H54 (cell line): Measurements from ENCODE around the gene RHBDD2.
"Not testable (repeated sequence)": the region's sequence is repeated elsewhere in the genome, so short reads cannot be mapped to it uniquely, and the experiment has no call there.

Experiments used
- DNase-seq: peaks from one replicate; pipeline ENCODE4 v3.0.0; 2011; ENCODE audit warnings: low spot score, mixed read lengths; ENCODE audit not compliant: insufficient read length
- FAIRE-seq: peaks from 3 replicates; lab custom pipeline; 2011; peaks lifted over from hg19 to GRCh38; lab: Jason Lieb, UNC
- POLR2A ChIP-seq: IDR thresholded peaks from 2 replicates; pipeline ENCODE4 v1.6.1; 2011; ENCODE audit warnings: low read depth, mild to moderate bottlenecking, low read length

The RHBDD2 gene

DNA sequence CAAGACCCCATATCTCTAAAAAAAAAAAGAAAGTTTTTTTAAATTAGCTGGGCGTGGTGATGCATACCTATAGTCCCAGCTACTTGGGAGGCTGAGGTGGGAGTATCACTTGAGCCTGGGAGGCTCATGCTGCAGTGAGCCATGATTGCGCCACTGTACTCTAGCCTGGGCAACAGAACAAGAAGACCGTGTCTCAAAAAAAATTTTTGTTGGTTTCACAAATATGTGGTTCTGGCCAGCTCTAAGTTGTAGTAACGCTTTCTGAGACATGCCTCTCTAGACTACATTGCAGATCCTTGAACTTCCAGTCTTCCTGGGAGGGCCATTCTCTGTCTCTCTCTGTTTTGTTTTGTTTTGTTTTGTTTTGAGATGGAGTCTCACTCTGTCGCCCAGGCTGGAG lies 24.6 kb upstream of the RHBDD2 start:
- TF ChIP-seq POLR2A, result no peak
- DNase-seq, result no peak

DNA sequence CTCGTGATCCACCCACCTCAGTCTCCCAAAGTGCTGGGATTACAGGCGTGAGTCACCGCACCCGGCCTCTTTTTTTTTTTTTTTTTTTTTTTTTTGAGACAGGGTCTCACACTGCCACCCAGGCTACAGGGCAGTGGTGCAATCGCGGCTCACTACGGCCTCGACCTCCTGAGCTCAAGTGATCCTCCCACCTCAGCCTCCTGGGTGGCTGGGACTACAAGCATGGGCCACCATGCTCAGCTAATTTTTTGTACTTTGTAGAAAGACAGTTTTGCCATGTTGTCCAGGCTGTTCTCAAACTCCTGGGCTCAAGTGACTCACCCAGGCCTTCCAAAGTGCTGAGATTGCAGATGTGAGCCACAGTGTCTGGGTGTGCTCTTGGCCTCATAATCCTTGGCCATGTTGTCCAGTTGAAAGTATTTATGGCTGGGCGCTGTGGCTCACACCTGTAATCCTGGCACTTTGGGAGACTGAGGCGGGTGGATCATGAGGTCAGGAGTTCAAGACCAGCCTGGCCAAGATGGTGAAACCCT lies 24.0 kb upstream of the RHBDD2 start:
- not testable (repeated sequence) for FAIRE-seq, DNase-seq

More for the DNA sequence above, 24.6 kb upstream of the RHBDD2 start:
- FAIRE-seq, result no peak

DNA sequence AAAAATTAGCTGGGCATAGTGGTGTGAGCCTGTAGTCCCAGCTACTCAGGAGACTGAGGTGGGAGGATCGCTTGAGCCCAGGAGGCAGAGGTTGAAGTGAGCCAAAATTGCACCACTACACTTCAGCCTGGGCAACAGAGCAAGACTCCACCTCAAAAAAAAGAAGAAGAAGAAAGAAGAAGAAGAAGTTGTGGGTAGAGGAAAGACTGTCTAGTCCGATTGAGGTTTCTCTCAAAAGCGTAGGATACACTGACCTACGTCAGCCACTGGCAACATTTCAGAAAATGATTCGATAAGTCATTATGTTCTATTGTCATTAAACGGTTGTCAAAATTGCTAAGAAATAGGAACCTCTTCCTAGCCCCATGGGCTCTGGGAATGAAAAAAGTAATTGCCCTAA lies 22.3 kb upstream of the RHBDD2 start:
- no peak for DNase-seq
- no peak for FAIRE-seq
- TF ChIP-seq POLR2A, result no peak

DNA sequence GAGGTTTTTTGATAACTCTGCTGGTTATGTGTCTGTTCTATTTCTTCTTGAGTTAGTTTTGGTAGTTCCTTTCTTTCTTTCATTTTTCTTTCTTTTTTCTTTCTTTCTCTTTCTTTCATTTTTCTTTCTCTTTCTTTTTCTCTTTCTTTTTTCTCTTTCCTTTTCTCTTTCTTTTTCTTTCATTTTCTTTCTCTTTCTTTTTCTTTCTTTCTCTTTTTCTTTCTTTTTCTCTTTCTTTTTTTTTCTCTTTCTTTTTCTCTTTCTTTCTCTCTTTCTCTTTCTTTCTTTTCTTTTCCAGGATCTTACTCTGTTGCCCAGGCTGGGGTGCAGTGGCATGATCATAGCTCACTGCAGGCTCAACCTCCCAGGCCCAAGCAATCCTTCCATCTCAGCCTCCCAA lies 20.4 kb upstream of the RHBDD2 start:
- TF ChIP-seq POLR2A, result no peak
- no peak for FAIRE-seq

GRCh38 chr7:75861636-75862035 lies 17.2 kb upstream of the RHBDD2 start:
- no peak for TF ChIP-seq POLR2A
- DNase-seq (no peak), FAIRE-seq (no peak)

More for the DNA sequence above, 20.4 kb upstream of the RHBDD2 start:
- no peak for DNase-seq

- not testable (repeated sequence) for FAIRE-seq
Measured at GRCh38 chr7:75864251-75864650, 14.6 kb upstream of the RHBDD2 start.

DNA sequence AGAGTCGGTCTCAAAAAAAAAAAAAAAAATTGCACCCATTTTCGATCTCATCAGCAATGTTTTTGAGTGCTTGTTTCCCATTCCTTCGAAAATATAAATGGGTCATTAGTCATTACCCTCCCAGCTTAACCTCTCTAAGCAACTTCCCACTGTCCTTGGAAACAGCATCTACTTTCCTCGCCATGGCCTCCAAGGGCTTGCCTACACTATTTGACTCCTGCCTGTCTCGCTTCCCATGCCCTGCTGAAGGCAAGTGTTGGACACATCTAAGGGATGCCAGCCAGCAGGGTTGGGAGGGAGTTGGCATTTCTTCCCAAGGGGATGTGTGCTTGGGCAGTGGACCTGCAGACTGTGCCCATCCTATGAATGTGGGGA lies 12.7 kb upstream of the RHBDD2 start:
- TF ChIP-seq POLR2A, result 0 out of 2 replicates have a peak, but pooled peaks have one; percentile 3
- DNase-seq, result no peak
- no peak for FAIRE-seq

More at GRCh38 chr7:75864251-75864650, 14.6 kb upstream of the RHBDD2 start:
- DNase-seq, result not testable (repeated sequence)

GRCh38 chr7:75866489-75867389 lies 12.1 kb upstream of the RHBDD2 start:
- no peak for FAIRE-seq
- TF ChIP-seq POLR2A, result no peak
- peak; percentile 57 for DNase-seq

GRCh38 chr7:75867390-75867717 lies 11.5 kb upstream of the RHBDD2 start:
- FAIRE-seq (no peak), DNase-seq (no peak)
- TF ChIP-seq POLR2A, result no peak

- no peak for TF ChIP-seq POLR2A
- DNase-seq, result no peak
- FAIRE-seq, result no peak
Measured at GRCh38 chr7:75868153-75868552, 10.7 kb upstream of the RHBDD2 start.

DNA sequence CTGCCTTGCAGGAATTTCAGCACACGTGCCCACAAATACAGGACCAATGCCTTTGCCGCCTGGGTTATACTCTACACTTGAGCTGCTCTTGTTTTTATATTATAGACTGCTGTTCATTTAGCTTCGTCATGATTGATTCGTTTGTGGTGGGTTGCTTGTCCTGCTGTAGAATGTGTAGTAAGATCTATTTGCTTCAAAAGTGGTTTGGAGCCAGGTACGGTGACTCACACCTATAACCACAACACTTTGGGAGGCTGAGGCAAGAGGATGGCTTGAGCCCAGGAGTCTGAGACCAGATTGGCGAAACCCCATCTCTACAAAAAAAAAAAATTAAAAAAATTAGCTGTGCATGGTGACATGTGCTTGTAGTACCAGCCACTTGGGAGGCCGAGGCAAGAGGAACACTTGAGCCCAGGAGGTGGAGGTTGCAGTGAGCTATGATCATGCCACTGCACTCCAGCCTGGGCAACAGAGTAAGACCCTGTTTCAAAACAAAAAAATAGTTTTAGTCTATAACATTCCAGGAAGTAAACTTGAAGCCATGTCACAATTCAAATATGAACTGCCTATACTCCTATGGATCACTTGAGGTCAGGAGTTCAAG lies 9.0 kb upstream of the RHBDD2 start:
- TF ChIP-seq POLR2A, result no peak
- no peak for FAIRE-seq
- no peak for DNase-seq

DNA sequence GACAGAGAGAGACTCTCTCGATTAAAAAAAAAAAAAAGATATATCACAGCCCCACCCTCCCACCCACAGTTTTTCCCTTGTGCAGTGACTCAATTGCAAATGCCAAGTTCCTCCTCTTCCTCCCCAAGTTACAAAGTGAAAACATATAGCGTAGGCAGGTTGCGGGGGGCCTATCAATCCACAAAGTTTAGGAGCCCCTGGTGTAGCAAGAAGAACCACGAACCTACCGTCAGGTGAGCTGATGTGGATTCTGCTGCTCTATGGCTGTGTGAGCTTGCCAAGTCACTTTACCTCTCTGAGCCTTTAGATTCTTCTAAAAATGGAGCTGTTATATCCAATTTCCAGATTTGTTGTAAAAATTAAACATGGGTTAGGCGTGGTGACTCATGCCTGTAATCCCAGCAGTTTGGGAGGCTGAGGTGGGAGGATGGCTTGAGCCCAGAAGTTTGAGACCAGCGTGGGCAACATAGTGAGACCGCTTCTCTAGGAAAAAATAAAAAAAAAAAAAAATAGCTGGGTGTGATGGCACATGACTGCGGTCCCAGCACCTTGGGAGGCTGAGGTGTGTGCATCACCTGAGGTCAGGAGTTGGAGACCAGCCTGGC lies 8.2 kb upstream of the RHBDD2 start:
- TF ChIP-seq POLR2A, result no peak
- no peak for DNase-seq
- FAIRE-seq, result no peak

GRCh38 chr7:75872073-75872782 lies 6.6 kb upstream of the RHBDD2 start:
- no peak for TF ChIP-seq POLR2A
- DNase-seq, result no peak
- no peak for FAIRE-seq

GRCh38 chr7:75874180-75874579 lies 4.7 kb upstream of the RHBDD2 start:
- FAIRE-seq, DNase-seq: not testable (repeated sequence)
